ENCODE measurements around the gene CDH4.

GRCh38 chr20:61443443-61444126 is 191.5 kb downstream of the CDH4 start:
- no peak for TF ChIP-seq CTCF (IDR thresholded peaks at IDR 0.05 in 2 of 3, conservative IDR thresholded peaks at IDR 0.05 in 1 of 3; ENCODE audit: insufficient read depth in 2 of 3, low read depth in 1 of 3, low read length in 3 of 3)
- TF ChIP-seq ATF2 (CRISPR knock-in tag; IDR thresholded peaks at IDR 0.05), result no peak
- TF ChIP-seq ZNF639 (CRISPR knock-in tag; conservative IDR thresholded peaks at IDR 0.05 in 1 of 2, IDR thresholded peaks at IDR 0.05 in 1 of 2), result no peak
- no peak for TF ChIP-seq ARID4B (CRISPR knock-in tag; IDR thresholded peaks at IDR 0.05)
- no peak for TF ChIP-seq ZNF668 (CRISPR knock-in tag; IDR thresholded peaks at IDR 0.05)
- TF ChIP-seq EGR1 (conservative IDR thresholded peaks at IDR 0.05), result no peak
- TF ChIP-seq EP300 (IDR thresholded peaks at IDR 0.05; ENCODE audit: low read length), result no peak
- TF ChIP-seq PCBP1 (IDR thresholded peaks at IDR 0.05; ENCODE audit: low read depth, low read length, poor library complexity, severe bottlenecking), result no peak
